CD4-positive, alpha-beta T cell treated with Interferon alpha-2 for 1 hour (primary cell): ENCODE measurements around the gene SLC2A6.
"Not testable (repeated sequence)": the region's sequence is repeated elsewhere in the genome, so short reads cannot be mapped to it uniquely, and the experiment has no call there.

ENCODE experiments used
- DNase-seq, 2 donors: peaks; one replicate each; pipeline ENCODE4 v3.0.0-alpha.2; 2020 to 2022

Gene SLC2A6

DNA sequence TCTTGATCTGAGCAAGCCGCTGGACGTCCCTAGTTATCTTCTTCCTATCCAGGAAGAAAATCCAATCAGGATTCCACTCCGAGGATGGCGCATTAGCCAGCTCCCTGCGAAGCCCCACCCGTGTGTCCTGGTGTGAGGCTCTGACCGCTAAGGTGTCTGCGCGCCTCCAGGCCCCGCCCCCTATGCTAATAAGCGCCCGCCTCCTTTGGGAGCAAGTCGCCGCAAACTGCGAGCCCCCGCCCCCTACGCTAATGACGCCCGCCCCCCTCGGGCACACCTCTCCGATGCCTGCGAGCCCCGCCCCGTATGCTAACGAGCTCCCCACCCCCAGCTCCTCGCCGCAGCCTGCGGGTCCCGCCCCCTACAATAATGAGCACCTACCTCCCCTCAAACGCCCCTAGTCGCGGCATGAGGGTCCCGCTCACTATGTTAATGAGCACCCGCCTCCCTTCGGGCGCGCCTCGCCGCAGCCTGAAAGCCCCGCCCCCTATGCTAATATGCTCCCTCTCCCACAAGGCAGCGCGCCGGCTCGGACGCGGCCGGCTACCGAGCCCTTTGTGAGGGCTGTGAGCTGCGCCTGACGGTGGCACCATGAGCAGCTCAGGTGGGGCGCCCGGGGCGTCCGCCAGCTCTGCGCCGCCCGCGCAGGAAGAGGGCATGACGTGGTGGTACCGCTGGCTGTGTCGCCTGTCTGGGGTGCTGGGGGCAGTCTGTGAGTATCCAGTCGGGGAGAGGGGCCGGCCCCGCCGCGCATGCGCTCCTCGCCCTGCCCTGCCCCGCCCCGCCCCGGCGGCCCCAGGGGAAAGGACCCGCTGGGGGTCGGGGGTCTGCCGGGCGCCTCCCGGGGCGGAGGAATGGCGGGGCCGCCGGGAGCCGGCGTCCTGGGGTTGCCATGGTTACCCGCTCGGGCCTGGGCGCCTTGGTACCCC is 19.2 kb downstream of the SLC2A6 start, which contains the start of gene CACFD1:
CACFD1 (plus strand) TSS at position 503 of the 929 bp plus-strand sequence; CDS start at position 592, 89 bp downstream.
- DNase-seq: peak; percentile 92 to 93

DNA sequence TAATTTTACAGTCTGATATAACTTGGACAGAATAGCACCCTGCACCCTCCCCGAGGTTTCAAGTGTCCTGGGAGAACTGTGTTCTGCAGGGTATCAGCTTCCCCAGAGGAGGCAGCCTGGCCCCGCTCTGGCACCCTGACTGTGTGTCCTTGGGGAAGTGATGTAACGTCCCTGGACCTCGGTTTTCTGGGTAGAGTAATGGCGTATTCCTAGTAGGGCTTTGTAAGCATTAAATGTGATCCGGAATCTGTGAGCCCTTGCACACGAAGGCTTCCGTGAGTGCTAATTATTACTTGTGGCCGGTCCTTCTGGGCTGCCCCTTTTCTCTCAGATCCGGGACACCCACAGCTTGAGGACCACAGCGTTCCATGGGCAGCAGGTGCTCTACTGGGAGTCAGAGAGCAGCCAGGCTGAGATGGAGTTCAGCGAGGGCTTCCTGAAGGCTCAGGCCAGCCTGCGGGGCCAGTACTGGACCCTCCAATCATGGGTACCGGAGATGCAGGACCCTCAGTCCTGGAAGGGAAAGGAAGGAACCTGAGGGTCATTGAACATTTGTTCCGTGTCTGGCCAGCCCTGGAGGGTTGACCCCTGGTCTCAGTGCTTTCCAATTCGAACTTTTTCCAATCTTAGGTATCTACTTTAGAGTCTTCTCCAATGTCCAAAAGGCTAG is 20.1 kb downstream of the SLC2A6 start:
- no peak for DNase-seq

DNA sequence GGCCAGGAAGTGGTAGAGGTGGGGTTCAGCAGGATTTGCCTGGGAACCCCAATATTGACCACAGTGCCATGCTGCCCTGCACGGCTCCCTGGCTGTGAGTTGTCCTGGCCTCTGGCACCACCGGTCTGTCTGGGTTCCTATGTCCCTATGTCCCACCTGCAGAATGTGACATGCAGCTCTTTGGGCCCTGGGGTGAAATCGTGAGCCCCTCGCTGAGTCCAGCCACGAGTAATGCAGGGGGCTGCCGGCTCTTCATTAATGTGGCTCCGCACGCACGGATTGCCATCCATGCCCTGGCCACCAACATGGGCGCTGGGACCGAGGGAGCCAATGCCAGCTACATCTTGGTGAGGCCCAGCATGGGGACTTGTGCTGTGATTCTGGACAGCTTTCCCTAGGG is 21.2 kb downstream of the SLC2A6 start:
- DNase-seq: no peak

DNA sequence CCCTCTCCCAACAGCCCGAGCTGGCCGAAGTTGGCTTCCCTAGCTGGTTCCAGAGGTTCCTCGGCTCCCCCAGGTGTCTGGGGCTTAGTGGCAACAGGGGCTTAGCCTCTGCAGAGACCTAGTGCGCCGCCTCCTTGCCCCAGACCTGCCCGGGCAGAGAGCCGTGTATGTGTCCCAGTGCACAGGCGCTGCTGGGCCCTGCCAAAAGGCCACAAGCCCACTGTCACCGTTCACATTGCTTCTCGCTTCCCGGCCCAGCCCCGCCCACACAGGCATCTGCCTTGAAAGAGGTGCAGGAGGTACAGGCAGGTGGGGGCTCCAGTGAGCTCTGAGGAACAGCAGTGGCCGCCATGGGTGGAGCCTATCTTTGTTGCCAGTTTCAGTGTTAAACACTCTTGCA is 21.7 kb downstream of the SLC2A6 start:
- DNase-seq: no peak

DNA sequence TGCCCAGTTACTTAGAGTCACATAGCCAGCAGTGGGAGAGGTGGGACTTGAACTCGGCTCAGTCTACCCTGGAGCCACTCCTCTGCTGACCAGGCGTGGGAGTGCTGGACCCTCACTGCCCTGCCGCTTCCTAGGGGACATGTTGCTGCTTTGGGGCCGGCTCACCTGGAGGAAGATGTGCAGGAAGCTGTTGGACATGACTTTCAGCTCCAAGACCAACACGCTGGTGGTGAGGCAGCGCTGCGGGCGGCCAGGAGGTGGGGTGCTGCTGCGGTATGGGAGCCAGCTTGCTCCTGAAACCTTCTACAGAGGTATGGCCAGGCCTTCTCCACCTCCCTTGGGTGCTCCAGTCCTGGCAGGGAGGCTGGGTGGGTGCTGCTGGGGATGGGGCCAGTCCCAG is 22.5 kb downstream of the SLC2A6 start:
- no peak for DNase-seq

DNA sequence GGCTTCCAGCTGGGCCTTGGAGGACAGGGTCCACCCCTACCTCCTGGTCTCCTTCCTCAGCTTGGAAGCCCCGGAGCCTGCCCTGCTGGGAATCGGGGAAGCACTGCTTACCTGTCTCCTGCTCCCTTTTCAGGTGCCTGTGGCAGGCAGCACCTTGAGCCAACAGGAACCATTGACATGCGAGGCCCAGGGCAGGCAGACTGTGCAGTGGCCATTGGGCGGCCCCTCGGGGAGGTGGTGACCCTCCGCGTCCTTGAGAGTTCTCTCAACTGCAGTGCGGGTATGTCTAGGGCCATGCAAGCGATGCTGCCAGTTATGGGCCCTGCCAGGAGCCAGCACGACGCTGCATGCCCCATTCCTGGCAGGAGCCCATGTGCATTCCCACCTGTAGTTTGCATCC is 23.0 kb downstream of the SLC2A6 start:
- no peak for DNase-seq

DNA sequence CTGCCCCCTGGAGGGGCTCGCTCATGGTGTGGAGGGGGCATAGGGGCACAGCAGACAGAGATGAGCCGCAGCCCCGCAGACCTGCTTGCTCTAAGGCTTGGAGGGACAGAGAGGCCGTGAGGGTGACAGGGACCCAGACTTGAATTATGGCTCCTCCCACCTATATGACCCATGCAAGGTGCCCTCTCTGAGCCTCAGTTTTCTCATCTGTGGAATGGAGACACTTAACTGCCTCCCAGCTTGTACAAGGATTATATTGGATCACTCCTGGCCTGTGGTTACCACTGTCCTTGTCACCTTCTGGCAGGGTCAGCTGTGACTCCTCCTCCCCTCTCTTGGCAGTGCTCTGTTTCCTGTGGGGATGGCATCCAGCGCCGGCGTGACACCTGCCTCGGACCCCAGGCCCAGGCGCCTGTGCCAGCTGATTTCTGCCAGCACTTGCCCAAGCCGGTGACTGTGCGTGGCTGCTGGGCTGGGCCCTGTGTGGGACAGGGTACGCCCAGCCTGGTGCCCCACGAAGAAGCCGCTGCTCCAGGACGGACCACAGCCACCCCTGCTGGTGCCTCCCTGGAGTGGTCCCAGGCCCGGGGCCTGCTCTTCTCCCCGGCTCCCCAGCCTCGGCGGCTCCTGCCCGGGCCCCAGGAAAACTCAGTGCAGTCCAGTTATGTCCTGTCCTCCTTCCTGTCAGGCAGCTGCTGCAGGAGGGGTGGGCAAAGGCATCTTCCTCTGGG is 23.8 kb downstream of the SLC2A6 start:
- no peak for DNase-seq

DNA sequence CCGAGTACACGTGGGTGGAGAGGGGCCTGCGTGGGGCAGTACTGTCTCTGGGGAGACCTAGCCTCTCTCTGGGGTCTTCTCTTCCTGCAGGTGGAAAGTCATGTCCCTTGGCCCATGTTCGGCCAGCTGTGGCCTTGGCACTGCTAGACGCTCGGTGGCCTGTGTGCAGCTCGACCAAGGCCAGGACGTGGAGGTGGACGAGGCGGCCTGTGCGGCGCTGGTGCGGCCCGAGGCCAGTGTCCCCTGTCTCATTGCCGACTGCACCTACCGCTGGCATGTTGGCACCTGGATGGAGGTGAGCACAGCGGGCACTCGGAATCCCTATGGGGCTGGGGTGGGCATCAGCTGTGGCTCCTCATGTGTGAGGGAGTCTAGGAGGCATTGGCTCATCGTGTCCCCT is 24.6 kb downstream of the SLC2A6 start:
- no peak for DNase-seq

DNA sequence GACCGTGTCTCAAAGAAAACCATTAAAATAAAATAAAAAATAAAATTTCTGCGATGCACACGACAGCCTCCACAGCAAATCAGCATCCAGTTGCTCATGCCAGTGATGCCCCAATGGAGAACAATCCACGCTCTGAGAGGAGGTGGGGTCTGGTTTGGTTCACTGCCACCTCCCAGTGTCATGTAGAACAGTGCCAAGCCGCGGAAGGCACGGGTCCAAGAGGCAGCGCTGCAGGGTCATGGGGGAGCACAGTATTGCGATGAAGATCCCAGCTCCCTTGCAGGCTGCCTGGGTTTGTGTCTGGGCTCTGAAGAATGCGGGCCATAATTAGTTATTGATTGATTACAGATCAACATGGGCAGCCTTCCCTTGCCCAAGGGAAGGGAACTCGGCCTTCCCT is 25.2 kb downstream of the SLC2A6 start:
- no peak for DNase-seq

DNA sequence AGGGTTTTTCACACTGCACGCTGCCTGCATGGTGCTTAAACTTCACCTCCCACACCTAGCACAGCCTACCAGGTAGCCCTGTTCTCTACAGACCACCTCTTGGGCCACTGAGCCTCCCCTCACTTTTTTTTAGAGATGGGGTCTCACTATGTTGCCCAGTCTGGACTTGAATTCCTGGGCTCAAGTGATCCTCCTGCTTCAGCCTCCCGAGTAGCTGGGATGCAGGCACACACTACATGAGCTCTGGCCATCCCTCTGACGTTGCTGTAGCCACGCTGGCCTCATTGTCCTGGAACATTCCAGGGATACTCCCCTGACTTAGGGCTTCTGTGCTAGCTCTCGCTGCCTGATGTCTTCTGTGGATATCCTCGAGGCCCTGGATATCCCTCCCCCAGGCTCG is 26.3 kb downstream of the SLC2A6 start:
- no peak for DNase-seq

DNA sequence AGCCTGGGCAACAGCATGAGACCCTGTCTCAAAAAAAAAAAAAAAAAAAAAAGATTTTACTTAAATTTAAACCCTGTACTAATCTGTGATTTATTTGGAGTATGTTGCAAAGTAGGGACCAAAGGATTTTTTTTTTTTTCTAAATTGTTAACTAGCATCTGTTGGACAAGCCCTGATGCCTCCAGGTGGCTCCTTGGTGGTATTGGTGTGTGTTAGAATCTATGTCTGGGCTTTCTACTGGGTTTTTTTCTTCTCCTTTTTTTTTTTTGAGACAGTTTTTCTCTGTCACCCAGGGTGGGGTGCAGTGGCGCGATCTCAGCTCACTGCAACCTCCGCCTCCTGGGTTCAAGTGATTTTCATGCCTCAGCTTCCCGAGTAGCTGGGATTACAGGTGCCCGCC is 27.0 kb downstream of the SLC2A6 start:
- DNase-seq: not testable (repeated sequence)

DNA sequence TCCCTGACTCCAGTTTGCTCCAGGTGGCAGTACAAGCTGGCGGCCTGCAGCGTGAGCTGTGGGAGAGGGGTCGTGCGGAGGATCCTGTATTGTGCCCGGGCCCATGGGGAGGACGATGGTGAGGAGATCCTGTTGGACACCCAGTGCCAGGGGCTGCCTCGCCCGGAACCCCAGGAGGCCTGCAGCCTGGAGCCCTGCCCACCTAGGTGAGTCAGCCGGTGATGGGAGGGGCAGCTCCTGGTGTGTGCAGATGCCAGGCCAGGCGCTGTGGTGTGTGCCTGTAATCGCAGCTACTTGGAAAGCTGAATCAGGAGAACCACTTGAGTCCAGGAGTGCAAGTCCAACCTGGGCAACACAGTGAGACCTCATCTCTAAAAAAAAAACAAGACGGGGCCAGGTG is 29.1 kb downstream of the SLC2A6 start:
- DNase-seq: no peak

DNA sequence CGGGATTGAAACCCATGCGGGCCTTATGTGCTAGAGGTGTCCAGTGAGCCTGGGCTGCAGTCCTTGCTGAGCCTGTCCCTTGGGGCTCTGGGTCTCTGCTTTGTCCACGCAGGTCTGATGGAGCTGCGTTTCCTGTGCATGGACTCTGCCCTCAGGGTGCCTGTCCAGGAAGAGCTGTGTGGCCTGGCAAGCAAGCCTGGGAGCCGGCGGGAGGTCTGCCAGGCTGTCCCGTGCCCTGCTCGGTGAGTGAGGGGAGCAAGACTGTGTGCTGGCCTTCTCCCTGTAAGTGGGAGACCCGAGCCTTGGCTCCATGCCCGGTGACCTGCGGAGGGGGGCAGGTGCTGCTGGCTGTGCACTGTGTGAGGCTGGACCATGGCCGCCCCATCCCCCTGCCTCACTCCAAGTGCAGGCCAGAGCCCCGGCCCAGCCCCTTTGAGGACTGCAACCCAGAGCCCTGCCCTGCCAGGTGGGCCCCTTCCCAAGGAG is 30.4 kb downstream of the SLC2A6 start:
- no peak for DNase-seq

DNA sequence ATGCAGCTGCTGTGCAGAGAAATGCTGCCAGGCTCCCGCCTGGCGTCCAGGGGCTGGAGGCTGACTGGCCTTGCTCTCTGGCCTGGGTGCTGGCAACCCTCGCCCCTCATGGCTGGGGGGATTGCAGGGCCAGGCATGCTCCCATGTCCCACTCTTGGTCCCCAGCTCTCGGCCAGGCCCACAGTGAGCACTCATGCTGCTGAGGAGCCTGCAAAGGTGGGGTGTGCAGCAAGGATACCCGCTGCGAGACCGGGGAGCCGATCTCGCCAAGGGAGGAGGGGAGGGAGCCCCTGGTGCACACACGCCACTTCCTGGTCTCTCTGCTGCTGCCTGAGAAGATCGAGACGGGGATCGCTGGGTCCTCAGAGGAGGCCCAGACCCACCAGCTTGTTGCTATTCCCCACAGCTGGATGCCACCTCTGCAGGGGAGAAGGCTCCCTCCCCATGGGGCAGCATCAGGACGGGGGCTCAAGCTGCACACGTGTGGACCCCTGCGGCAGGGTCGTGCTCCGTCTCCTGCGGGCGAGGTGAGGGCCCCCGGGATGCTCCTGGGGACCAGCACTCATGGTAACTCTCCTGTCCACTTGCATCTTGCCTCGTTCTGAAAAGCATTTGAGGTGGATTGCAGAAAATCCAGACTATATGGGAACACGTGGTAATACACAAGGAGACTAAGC is 33.5 kb downstream of the SLC2A6 start:
- no peak for DNase-seq

DNA sequence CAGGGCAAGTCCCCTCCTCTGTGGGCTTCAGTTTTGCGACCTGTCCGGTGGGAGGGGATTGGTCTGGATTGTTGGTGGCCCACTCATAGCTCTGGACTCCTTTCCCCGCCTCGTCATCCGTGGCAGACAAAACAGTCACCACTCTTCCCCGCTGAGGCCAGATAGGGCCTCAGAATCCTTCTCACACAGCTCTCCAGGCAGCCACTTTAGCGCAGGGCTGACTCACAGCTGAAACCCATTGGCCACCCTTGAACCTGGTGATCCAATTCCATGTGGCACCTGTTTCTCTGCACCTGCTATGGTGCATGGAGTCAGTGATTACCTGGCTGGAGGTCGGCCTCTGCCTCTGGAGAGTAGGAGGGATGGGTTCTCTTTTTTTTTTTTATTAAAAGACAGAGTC is 34.9 kb downstream of the SLC2A6 start:
- no peak for DNase-seq

DNA sequence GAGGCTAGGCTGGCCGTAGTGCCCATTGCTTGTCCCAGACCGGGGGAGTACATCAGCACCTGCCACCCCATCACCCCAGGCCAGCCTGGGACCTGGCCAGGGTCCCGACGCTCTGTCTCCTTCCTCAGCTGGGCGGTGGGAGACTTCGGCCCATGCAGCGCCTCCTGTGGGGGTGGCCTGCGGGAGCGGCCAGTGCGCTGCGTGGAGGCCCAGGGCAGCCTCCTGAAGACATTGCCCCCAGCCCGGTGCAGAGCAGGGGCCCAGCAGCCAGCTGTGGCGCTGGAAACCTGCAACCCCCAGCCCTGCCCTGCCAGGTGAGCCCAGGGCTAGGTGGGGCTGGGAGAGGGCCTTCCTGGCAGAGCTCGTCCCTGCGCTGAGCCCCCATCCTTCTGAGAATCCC is 35.7 kb downstream of the SLC2A6 start:
- no peak for DNase-seq

DNA sequence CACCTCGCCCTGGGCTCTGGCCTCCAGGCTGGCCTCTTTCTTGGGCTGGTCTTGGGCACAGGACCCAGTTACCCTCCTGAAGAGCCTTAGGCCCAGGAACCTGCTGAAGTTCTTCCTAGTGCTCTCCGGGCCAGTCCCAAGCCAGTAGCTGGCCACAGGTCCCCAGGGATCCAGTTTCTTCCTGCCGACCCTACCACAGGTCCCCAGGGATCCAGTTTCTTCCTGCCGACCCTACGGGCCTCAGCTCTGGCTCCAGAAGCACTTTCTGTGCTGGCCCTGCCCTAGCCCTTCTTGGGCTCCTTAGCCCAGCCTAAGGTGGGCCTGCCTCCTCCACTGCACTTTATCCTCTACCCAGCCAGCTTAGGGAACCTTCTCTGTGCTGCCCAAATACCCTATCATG is 37.3 kb downstream of the SLC2A6 start:
- no peak for DNase-seq

DNA sequence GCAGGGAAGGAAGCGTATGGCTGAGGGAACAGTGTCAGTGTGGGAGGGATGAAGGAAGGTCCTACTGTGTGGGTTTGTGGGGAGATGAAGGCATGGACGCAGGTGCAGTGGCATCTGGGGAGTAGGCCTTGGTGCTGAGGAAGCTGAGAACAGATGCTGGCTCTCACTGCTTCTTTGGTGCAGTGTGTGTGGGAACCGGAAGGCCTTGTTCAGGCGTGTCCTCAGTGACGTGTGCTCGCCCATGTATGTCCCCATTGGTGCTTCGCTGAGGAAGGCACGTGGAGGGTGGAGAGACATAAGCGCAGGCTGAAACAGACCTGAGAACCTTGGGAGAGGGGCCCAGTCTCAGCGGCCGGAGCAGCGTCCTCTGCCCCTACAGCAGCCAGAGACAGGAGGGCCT is 38.0 kb downstream of the SLC2A6 start:
- DNase-seq: peak in 1 of 2 donors; percentile 63

DNA sequence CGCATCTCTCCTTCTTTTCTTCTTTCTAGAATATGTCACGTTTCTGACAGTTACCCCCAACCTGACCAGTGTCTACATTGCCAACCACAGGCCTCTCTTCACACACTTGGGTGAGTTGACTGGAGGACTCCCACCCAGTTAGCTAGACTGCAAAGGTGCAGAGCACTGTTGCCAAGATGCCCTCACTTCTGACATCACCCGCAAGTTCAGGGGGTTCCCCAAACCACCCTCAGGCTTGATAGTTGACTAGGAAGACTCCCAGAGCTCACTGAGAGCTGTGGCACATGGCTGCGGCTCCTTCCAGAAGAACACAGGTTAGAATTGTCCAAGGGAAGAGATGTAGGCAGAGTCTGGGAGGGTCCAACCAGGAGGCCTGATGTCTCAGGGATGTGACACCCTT is 39.6 kb downstream of the SLC2A6 start:
- no peak for DNase-seq

DNA sequence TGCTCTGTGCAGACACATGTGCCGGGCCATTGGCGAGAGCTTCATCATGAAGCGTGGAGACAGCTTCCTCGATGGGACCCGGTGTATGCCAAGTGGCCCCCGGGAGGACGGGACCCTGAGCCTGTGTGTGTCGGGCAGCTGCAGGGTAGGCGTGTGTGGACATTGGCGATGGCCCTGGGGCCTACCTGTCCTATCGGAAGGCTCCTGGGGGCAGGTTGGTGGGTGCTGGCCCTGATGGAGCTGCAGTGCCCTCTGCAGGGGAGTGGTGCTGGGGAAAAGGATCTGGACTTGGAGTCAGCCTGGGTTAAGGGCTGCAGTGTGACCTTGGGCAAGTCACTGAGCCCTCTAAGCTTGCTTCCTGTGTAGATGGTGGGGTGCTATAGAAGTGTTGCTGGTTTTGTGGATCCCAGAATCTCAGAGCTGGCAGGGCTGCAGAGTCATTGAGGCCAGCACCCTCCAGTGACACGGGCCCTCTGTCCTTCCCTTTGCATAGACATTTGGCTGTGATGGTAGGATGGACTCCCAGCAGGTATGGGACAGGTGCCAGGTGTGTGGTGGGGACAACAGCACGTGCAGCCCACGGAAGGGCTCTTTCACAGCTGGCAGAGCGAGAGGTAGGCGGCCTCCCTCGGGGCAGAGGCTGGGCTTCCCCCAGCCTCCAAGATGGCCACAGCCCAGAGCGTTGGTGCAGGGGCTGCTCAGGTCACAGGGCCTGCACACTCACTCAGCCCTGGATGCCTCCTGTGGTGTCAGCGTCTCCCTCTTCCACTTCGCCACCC is 41.0 kb downstream of the SLC2A6 start:
- no peak for DNase-seq

DNA sequence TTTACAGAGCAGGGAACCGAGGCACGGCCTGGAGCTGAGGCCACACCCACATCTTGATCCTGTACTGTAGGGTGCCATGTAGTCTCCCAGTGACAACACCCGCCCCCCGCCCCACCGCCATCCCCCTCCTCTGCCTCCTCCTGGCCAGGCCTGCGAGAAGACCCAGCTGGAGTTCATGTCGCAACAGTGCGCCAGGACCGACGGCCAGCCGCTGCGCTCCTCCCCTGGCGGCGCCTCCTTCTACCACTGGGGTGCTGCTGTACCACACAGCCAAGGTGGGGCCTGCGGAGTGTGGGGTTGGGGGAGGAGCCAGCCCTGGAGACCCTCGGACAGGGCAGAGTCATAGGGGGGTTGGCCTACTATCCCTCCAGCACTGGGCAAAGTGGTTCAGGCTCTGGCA is 42.2 kb downstream of the SLC2A6 start:
- DNase-seq: no peak

DNA sequence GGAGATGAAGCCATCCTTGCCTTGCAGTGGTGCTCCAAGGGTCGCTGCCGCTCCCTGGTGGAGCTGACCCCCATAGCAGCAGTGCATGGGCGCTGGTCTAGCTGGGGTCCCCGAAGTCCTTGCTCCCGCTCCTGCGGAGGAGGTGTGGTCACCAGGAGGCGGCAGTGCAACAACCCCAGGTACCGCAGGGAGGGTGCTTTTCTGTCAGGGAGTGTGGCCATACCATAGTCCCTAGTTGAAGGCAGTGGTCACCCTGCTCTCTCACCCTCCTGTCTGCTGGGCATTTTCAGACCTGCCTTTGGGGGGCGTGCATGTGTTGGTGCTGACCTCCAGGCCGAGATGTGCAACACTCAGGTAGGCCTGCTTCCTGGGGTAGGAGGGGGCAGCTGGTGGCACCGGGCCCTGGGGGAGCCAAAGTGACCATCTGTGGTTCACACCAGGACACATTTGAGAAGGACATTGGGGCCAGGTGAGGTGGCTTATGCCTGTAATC is 45.5 kb downstream of the SLC2A6 start:
- no peak for DNase-seq
